Stimulated activated CD8-positive, alpha-beta memory T cell treated with anti-CD3 and anti-CD28 coated beads, Interleukin-12 subunit alpha, Interleukin-12 subunit beta, amount 100 ng/mL, for 24 hours (primary cell): ENCODE data around the gene ATG12.
"Not testable (repeated sequence)": the region's sequence is repeated elsewhere in the genome, so short reads cannot be mapped to it uniquely, and the experiment has no call there.

ENCODE experiments used
- DNase-seq: peaks from one replicate; pipeline ENCODE4 v3.0.0-alpha.2; 2020; ENCODE audit errors: extremely low read depth

The ATG12 gene

DNA sequence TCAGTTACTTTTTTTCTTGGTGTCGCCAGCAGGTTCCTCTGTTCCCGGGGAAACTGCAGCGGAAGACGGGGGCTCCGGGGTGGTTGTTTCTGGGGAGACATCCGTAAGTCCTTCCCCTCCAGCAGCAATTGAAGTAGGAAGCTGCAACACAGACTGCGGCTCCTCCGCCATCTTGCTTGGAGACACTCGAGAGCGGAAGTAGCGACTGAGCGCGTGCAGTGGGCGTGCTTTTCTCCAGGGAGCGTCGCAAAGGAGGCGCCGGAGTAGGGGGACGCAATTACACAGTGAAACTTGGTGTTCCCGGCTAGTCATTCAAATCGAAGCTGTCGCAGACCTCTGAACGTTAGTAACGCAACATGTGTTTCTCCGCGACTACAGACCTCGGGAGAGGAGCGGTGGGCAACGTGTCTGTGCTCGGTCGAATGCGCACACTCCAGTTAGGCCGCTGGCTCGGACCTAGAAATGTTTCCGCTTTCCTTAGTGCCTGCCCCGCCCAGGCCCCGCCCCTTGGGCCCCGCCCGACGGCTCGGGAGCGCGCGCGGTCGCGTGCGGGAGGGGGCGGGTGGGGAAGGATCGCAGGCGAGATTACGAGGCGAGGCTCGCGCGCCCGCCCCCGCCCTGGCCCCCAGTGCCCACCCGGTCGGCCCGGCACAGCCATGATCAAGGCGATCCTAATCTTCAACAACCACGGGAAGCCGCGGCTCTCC is at the start of gene ATG12, which contains the start of gene AP3S1:
TSS of gene ATG12 (minus strand) at position 184 of the 707 bp plus-strand sequence. CDS start at position 171, 13 bp downstream.
TSS of gene AP3S1 (plus strand) at position 554 of the 707 bp plus-strand sequence. CDS start at position 657, 103 bp downstream.
- DNase-seq = peak; percentile 76

GRCh38 chr5:115888027-115888426 is 46.7 kb upstream of the ATG12 start:
- no peak for DNase-seq

- DNase-seq = not testable (repeated sequence)
Observed at GRCh38 chr5:115885208-115885607, 43.8 kb upstream of the ATG12 start.

GRCh38 chr5:115884704-115885103 is 43.3 kb upstream of the ATG12 start:
- DNase-seq = no peak

- not testable (repeated sequence) for DNase-seq
Observed at GRCh38 chr5:115882434-115882833, 41.1 kb upstream of the ATG12 start.

GRCh38 chr5:115877342-115877741 is 36.0 kb upstream of the ATG12 start:
- DNase-seq = not testable (repeated sequence)

GRCh38 chr5:115875447-115875846 is 34.1 kb upstream of the ATG12 start:
- DNase-seq = no peak

DNA sequence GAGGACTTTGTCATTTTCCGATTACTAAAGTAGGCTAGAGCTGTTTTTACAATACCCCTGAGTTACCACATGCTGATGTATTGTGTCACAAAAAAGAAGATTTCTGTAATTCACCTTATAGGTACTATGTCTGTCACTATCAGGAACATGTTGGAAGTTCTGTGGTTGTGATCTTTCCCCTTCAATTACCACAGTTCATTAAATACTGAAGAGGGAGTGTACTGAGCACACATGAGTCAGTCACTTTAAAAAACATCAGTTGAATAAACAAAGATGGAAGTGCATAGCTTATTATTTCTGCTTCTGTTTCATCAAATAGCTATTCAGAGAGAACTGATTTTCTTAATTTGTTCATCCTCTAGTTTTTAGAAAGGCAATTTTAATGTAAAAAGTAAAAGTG is 32.0 kb upstream of the ATG12 start:
- no peak for DNase-seq

GRCh38 chr5:115872447-115872846 is 31.1 kb upstream of the ATG12 start:
- DNase-seq = no peak

- no peak for DNase-seq
Observed at GRCh38 chr5:115869256-115869795, 28.0 kb upstream of the ATG12 start.

DNA sequence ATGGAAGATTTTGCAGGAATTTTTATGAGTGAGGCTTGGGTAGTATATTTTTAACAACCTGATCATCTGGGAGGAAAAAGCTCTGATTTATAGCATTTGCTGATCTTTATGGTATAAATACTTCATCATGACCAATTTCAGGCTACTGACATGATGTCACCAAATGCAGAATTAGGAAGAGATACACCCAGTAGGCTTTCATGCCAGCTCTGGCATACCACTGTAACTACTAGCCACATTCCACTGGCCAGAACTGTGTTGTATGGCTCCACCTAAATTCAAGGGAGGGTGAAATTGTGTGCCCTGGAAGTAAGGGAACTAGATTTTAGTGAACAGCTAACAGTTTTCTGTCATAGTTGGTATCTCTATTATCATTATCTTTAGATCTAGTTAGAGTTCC is 18.0 kb upstream of the ATG12 start:
- DNase-seq = no peak

DNA sequence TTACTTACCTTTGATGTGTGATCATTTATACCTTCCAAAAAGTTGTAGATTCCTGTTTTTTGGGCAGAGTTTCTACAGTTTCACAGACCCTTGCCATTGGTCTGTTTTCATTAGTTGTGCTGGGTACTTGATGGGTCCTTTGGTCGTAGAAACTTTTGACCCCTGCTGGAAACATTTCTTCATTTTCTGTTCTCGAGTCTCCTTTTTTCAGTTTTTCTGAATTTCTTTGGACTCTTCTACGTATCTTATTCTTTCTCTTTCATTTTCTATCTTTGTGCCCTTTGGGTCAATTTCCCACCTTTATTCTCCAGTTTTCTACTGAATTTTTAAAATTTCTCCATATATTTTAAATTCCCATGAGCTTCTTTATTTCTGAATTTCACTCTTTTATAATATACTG is 17.0 kb upstream of the ATG12 start:
- no peak for DNase-seq

DNA sequence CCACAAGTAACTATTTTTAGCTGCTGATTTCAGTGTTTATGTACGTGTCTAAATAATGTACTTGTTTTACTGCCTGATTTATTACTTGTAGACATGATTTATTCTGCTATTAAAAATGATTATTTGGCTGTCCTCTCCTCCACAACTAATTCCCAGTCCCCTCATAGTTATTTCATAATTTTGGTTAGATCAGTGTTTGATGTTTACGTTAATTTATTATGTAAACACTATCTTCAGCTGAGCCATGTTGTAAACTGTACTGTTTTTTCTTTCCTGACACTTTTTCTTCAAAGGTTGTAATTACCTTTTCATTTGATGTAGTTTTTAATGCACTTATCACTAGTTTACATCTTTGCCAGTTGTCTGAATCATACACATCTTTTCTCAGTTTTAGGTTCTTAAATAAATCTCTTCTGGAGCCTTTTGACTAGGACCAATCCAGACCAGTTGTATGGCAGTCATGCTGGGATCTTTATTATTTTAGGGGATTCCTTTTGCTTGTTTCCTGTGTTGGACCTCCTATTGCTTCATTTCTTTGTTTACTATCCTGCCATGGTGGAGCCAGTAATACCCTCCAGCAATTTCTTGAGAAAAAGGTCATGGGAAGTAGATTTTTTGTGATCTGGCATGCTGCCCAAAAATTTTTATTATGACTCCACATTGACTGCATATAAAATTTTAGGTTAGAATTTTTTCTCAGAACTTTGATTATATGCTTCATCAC is 16.4 kb upstream of the ATG12 start:
- DNase-seq = no peak

- DNase-seq = no peak
Observed at GRCh38 chr5:115857057-115857479, 15.7 kb upstream of the ATG12 start.

DNA sequence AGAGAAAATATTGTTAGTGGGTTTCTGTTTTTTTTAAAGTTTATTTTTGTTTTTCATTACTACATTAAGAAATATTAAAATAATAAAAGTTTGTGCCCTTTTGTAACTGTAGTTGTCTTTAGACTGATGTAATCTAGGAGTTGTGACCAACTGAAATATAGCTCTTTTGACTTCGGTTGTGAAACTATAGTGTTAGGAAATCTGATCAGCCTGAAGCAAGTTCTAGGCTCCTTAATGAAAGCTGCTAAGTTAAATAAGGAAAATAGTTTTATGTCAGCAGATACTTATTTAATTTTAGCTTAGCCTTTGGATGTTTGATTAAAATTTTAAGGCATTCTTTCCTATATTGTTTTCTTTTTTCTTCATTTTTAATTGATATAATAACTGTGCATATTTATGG is 14.6 kb upstream of the ATG12 start:
- DNase-seq = no peak

DNA sequence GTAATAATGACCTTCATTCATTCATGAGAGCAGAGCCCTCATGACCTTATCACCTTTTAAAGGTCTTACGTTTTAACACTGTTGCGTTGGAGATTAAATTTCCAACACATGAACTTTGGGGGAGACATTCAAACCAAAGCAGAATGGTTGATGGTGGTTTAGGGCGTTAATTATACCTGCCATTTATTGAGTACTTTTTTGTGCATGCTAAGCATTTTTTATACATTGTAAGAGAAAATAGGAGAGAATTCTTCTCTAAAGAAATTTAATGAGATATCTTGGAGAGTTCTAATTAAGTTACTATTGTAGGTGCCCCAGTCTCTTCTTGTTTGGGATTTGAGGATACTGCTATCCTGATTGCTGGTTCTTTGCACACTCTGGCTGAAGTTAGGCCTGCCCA is 12.8 kb upstream of the ATG12 start:
- DNase-seq = no peak

- DNase-seq = no peak
Observed at GRCh38 chr5:115850744-115851416, 9.5 kb upstream of the ATG12 start.

DNA sequence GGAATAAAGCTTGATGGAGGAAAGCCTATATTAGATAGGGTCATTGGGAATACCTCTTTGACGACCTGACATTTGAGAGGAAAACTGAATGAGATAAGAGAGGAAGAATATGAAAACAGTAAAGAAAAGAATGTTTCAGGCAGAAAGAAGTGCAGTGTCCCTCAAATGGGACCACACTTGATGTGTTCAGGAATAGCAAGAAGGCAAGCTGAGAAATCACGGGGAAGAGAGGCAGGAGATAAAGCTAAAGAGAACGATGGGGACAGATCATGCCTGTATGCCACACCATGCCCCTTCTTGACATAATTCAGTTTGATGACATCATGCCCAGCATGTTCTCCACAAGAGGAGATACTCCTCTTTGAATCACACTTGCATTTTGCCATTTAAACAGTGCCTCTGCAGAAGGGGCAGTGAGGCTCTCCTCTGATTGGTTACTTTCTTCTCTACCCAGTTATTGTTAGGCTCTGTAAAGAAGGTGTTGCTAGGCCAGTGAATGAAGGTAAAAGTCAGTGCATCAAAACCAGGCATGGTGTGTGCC is 8.0 kb upstream of the ATG12 start:
- no peak for DNase-seq

GRCh38 chr5:115847290-115847689 is 5.9 kb upstream of the ATG12 start:
- no peak for DNase-seq

- DNase-seq = no peak
Observed at GRCh38 chr5:115844321-115844817, 3.0 kb upstream of the ATG12 start.

- no peak for DNase-seq
Observed at GRCh38 chr5:115843444-115844130, 2.2 kb upstream of the ATG12 start.
